T-helper 1 cell (primary cell): ENCODE data around the gene TSR3.

ENCODE experiments used
- DNase-seq, 5 donors: peaks; one replicate each; pipeline ENCODE4 v3.0.0-alpha.2; 2012 to 2020

Gene TSR3

DNA sequence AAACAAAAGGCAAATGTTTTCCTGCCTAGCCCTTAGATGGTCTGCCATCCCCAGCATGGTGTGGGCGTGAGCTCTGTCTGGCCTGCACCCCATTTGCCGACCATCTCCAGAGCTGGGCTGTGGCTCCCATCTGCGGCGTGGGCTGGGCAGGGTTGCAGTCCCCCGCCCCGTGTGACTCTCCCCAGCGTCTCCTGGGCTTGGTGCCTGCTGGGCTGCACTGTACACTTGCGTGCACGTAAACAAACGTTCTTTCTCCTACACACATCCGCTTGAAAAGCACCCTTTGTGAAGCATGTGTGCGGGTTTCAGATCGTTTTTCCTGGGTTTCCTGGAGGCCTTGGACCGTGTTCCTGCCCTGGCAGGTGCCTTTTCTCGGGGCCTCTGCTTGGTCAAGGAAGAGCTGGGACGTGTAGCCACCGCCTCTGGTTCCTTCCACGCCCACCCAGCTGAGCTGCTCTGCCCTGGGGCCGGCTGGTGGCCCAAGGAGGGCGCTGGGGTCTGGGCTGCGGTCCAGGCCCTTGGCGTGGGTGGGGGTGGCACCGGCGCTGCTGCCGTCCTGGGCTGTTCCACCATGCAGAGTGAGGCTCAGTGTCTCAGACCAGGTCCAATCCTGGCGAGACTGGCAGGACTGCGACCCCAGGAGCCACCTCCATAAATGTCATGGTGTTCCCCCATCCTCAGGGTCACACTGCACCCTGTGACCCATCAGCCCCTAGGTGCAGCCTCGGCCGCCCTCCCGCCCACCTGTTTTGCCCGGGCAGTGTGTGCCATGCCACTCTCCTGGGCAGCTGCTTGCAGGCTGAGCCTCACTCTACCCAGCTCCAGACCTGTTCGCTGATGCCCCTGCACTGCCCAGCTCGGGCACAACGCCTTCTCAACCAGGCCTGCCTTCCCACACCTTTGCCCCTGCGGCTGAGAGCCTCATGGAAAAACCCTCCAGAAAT is 28.1 kb downstream of the TSR3 start:
- DNase-seq = no peak

DNA sequence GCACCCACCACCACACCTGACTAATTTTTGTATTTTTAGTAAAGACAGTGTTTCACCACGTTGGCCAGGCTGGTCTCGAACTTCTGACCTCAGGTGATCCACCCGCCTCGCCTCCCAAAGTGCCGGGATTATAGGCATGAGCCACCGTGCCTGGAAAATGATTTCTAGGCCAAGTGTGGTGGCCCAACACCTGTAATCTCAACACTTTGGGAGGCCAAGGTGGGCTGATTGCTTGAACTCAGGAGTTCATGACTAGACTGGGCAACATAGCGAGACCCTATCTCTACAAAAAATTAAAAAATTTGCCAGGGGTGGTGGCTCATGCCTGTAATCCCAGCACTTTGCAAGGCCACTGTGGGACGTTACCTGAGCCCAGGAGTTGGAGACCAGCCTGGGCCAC is 29.3 kb downstream of the TSR3 start:
- no peak for DNase-seq

DNA sequence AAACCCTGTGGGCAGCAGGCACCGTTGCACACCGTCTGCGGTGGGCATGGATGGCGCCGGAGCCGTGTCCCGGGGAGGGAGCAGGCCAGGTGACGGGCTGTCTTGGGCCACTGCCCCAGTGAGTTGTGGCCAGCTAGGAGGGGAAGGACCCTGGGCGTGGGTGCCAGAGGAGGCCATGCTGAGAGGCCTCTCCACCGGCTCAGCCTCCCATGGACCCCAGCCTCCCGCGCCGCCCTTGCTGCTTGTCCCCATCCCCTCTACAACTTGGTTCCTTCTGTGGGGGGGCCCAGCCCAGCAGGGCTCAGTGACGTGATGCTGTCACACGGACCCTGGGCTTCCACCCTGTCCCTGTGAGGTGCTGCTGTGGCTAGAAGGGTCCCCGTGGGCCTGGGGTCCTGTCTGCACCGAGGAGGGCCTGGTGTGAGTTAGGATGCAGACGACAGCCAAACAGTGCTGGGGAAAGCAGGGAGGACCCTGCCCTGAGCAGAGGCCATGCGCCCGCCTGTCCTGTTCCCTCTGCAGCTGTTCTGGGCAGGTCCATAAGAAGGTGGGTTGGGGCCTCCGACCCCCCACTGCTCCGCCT is 30.9 kb downstream of the TSR3 start:
- DNase-seq = no peak

DNA sequence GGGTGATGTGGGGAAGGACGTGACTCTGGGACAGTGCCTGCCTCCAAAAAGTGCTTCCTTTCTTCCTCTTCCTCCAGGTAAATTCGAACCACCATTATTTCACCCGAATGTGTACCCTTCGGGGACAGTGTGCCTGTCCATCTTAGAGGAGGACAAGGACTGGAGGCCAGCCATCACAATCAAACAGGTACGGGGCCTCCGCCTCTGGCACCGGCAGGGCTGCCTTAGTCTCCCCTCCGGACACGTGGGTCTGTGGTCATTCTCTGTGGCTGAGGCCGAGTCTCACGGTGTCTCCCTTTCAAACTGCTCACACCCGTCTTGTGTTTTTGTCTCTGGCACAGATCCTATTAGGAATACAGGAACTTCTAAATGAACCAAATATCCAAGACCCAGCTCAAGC is 31.6 kb downstream of the TSR3 start:
- no peak for DNase-seq

DNA sequence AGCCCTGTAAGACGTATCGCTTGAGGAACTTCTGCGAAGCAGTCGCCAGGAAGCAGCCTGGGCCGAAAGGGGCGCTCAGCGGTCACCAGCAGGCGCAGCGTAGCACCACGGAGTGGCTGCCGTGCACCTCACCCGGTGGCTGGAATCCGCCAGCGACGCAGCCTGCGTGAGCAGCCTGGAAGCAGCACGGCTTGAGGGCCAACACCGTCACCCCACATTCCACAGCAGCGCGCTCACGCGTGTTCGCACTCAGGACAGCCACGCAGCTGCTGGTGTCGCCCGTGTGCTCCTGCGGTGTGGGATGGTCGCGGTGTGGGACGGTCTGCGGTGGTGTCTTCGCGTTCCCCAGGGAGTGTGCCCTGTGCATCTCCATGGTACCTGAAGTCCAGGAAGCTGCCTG is 32.6 kb downstream of the TSR3 start:
- no peak for DNase-seq

DNA sequence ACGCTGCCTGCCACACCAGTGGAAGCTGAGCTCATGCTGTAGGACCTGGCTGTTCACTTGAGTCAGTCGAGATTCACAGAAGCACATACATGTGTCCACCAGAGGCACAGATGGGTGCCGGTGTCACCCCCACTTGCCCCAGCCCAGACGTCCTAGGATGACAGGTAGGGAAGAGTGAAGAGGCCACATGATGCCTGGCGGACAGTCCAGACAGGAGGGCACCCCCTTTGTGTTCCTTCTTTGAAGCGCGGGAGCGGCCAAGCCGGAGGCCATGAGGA is 33.5 kb downstream of the TSR3 start:
- no peak for DNase-seq

DNA sequence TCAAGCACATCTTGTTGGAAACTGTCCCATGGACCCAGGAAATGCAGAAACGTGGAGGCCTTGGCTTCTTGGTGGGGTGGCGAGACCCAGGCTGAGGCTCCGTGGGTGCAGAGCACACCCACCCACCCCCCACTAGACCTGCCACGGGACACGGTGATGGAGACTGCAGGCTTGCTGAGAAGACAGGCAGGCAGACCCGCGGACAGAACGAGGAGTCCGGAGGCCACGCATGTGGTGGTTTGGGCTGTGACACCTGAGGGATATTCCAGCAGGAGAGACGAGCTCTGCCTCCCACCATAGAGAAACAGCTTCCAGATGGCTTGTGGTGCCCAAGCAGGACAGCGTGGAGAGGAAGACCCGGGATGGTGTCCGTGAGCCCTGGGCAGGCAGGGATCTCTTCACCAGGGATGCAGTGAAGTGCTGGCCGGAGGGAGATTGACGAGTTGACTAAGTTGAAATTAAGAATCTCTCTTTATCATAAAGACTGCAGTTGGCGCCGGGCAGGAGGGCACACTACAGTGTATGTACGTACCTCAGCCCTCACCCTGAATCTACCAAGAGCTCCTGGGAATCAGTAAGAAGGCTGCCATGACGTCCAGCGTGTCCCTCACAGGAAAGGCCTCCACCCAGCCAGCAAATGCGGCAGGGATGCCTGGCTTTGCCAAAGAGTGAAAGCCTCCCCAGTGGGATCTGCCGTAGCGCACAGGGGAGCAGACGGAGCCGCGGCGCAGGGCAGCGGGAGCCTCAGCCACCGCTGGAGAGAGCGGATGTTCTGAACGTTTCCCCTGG is 34.0 kb downstream of the TSR3 start:
- DNase-seq = no peak

DNA sequence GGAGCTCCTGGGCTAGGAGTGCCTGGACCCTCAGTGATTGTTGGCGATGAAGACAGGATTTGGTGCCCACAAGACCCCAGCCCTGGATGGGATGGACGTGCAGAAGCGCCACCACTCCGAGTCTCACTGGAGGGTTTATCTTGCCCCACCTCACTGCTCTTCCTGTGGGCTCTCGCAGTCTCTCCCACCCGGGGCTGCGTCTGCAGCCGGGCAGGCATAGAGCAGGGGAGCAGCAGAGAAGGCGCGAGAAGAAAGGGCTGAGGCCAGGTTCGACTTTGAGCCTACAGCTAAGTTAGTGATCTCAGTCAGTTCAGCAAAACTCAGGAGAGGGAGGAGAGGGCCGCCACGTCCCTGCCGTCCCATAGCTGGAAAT is 35.7 kb downstream of the TSR3 start:
- no peak for DNase-seq

DNA sequence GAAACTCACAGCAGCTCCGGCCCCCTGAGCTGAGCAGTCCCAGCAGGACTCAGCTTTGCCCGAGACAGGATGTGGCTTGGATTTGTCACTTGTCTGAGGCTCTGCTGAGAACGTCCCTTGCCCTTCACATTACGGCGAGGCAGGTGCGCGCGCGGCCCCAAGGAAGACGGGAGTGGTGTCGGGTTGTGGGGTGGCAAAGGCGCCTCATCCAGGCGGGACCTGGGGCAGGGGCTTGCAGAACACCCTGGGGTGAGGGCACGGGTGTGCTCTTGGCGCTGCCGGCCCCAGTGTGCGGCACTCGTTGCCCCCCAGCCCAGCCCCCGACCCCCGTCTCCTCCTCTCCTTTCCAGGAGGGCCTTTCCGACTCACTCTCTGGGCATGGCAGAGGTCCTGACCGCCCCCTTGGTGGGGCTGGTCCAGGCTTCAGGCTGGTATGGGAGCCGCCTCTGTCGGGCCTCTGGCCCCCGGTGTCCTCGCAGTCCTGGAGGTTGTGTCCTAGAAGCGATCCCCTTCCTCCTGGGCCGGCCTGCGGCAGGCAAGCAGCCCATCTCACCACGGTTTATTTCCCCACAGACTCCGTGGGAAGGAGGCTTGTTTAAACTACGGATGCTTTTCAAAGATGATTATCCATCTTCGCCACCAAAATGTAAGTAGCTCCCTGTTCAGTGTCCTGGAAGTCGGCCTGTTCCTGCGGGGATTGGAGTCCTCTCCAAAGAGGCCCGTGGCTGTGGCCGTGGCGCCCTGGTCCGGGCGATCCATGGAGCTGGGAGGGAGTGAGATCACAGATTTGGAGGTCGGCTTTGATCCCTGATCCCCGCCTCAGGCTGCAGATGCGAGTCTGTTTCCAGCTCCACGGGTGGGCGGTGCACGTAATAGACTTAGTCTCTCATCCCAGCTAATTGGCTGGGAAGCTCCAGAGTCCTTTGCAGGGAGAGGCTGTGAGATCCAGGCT is 36.3 kb downstream of the TSR3 start:
- DNase-seq = peak in 1 of 5 donors; percentile 12

DNA sequence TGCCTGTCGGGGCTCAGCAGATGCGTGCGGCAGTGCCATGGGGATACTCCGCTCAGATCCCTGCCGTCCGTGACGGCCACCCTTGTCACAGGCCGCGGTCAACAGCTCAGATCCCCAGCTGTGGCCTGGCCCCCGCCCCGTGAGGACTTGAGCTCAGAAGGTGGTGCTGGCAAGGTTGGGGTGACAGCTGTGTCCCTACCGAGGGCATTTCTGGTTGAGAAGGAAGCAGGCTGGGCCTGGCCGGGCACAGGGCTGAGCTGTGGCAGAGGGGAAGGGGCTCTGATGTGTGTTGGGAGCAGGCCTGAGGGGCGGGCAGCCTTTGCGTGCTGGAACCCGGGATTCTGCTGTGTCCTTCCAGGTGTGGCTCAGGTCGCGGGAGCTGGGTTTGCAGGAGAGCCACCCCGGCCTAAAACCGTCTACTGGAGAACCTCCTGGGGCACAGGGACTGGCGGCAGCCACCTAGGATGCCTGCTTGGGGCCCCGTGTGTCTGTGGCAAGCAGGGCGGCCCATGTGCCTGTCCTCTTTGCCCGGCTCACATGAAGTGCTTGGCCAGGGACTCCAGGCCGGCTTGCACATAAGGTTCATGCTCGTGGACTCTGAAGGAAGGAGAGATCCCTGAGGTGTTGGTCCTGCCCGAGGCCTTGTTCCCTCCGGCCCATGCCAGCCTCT is 37.1 kb downstream of the TSR3 start:
- no peak for DNase-seq

DNA sequence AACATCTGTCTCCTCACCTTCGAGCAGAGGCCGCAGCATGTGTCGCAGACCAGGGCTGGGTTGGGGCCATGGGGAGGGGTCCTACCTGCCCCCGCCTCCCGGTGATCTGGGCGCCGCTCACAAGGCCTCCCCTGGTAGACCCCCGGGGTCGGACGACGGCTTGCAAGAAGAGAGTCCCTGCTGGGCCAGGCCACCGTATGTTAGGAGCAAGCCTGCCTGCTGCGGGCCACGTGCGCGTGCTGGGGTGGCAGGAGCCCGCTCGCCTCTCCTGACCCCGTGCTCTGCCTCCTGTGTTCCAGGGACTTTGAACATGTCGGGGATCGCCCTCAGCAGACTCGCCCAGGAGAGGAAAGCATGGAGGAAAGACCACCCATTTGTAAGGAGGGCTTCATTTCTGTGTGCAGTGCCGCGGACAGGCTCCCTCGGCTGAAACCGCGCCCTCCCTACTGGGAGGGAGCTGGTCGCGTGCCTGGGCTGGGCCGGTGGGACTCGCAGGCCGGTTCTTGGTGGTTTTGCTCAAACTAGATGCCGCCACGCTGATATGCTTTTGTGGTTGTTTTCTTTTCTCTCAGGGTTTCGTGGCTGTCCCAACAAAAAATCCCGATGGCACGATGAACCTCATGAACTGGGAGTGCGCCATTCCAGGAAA is 37.8 kb downstream of the TSR3 start:
- no peak for DNase-seq

DNA sequence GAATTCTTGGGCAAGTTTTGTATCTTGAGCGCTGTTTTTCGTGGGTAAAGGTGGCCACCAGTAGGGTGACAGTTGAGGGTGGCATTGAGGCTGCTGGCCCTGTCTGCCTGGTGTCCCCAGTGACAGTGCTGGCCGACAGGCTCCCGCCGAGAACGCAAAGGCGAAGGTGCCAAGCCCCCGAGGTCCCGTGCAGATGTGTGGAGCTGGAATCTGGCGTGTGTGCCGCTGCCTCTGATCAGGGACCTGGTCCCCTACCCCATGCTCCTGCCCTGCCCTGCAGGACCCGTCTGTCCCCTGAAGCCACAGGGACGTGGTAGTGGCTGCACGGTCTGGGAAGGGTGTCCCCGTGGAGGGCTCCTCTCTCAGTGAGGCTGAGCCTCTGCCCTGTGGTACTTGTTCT is 38.8 kb downstream of the TSR3 start:
- DNase-seq = no peak

DNA sequence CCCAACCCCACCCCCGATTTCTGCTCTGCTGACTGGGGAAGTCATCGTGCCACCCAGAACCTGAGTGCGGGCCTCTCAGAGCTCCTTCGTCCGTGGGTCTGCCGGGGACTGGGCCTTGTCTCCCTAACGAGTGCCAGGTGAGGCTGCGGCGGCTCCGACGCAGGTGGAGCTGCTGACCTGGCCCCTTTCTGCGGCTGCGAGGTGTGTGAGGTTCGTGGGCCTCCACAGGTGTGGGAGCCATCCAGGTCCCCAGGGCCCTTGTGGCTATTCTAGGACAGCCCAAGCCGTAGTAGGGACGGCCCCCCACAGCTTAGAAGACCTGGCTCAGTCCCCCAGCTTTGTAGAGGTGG is 39.2 kb downstream of the TSR3 start:
- DNase-seq = no peak

DNA sequence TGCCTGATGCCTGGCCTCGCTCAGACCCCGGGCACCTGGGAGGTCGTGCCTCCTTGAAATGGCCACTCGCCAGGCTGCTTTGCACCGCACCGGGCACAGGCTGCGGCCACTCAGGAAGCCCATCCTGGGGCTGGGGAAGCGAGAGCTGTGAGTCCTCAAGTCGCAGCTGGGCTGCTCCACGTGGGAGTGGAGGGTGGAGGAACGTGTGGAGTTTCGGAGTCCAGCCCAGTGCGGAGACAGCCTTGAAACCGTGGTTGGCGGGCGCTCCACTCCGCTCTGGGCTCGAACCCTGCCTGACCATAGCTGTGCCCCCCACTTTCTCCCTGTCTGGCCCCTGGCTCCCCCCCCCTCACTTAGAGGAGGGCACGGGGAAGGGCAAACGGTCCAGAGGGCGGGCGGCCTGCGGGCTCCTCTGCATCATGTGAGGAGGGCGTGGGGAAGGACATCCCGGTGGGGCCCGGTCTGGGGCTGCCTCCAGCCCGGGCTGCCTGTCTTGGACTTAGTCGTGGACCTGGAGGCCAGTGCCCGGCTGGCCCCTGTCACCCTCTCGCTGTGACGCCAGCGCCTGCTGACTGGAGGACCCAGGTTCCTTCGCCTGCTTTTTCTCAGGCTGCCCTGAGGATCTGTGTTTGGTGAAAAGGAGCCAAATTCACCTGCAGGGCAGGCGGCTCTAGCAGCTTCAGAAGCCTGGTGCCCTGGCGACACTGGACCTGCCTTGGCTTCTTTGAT is 39.8 kb downstream of the TSR3 start:
- no peak for DNase-seq

DNA sequence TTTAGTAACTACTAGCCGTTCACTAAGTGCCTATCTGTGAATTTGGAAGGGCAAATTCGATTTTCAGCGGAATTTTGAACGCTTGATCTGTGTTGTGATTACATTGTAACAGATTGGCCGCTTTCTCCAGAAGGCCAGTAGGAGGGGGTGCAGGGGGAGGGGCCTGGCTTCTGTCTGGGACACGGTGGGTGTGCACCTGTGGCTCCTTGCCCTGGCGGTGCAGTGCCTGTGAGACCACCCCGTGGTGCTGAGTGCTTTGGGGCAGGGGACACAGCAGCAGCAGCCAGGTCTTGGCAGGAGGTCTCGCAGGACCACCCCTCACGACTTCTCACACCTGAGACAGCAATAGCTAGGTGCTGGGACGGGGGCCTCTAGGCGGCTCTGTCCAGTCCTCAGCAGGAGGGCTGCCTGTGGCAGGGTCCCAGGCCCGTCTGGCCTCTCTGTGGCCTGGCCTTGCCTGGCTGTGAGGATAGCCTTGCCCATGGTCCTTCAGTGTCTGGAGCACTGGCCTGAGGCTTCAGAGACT is 40.4 kb downstream of the TSR3 start:
- no peak for DNase-seq

DNA sequence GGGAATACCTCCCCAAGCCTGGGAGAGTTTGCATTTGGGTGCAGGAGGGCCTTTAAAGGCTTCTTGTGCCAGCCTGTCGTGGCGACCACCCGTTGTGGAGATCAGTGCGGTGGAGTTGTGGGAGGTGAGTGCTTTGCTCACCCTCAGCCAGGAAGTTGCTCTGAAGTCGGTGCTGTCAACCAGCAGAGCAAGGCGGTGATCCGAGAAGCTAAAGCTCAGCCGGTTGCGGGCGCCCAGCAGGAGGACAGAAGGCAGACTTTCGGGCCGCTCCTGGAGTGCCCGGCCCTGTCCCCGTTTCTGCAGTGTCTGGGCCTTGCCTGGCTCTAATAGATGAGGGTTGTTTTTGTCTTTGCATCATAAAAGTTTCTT is 40.9 kb downstream of the TSR3 start:
- DNase-seq = peak in 2 of 5 donors; percentile 22 to 37

DNA sequence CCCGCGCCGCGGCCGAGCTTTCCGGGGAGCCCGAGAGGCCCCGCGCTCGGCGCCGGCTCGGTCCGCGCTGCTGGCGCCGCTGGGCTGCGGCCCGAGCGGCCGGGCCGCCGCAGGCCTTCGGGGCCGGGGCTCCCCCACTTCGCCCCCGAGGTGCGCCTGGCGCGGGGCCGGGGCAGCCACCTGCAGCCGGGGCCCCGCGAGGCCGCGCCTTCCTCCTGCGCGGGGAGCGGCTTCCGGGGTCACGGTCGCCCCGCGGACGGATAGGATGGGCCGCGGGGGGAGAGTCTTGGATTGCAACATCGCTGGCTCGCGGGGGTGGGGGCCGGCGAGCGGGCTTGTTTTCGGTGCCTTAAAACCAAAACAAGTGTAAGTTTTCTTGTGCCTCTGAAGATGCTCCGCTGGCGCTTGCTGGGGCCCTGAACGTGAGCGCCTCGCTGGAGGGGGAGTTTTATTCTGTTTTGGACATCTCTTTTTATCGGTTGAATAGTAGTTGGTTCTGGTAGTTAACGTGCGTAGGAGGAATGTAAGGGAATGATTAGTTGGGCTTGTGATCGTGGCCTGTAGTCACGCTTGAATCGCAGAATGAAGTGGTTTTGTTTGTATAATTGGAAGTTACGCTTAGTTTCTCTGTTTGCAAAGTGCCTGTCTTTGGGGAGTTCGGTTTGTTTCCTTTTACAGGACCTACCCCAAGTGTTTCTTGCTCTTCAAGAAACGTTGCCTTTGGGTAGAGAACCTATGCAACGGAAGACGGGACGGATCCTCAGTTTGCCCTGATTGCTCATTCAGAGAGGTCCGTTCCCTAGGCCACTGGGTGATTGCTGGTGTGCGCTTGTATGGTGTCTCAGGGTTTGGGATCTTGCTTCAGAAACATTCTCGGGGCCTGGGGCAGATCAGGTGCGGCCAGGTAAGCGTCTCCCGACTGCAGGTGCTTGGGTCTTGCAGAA is 41.5 kb downstream of the TSR3 start:
- peak; percentile 41 to 62 (median 50) for DNase-seq

DNA sequence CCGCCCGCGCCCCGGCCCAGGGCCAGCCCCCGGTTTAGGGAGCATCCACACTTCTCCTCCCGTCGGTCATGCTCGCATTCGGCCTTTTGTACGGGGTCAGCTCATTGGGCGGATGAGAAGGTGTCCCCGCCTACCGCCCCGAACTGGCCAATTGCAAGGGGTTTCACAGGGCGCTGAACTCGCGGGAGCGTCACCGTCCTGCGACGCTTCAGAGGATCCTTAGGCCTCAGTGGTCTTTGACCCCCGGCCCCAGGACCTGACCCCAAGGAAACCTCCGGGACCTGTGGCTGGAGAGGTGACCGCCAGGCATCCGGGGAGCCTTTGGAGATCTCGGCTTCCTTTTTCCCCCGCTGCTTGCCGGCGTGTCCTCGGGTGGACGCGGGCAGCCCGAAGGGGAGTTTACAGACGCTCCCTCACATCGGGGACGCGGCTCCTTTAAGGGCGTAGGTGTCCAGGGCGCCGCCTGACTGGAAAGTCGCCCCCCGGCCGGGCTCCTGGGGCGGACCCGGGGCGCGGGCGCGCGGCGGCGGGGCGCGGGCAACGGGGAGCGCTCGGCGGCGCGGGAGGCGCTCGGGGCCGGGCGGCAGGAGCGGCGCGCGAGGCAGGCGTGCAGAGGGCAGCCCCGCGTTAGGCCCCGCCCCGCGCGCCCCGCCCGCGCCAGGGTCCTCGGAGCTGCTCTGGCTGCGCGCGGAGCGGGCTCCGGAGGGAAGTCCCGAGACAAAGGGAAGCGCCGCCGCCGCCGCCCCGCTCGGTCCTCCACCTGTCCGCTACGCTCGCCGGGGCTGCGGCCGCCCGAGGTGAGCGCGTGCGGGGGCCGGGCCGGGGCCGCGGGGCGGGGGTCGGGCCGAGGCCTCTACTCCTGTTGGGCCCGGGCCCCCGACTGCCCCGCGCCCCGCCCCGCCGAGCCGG is 42.4 kb downstream of the TSR3 start, which contains the start of gene UBE2I:
Gene UBE2I, plus strand, starts transcription at position 660 of the 909 bp plus-strand sequence. CDS start 4,395 bp downstream, outside the sequence.
- DNase-seq = peak; percentile 90 to 97 (median 93)
